Loucy (cell line): ENCODE measurements around the gene RPL5.

Experiments
- H2AFZ ChIP-seq: fragments of 200-600 bp; sonication (generic); 2 replicates; pipeline ENCODE4 v1.6.0; 2016; ENCODE audit warnings: antibody characterized with exemption, mild to moderate bottlenecking, low read length, moderate library complexity
- H3F3A ChIP-seq: fragments of 200-600 bp; 2 replicates; pipeline ENCODE4 v1.6.0; 2016; ENCODE audit warnings: antibody characterized with exemption, low read depth, mild to moderate bottlenecking
- H3K27me3 ChIP-seq: fragments of 200-600 bp; sonication (generic); 2 replicates; pipeline ENCODE4 v1.6.1; 2014; ENCODE audit warnings: low read length, mild to moderate bottlenecking; ENCODE audit not compliant: insufficient read depth, poor library complexity, severe bottlenecking
- H3K36me3 ChIP-seq: fragments of 200-600 bp; sonication (generic); 2 replicates; pipeline ENCODE4 v1.6.1; 2016; ENCODE audit warnings: low read length; ENCODE audit not compliant: insufficient read depth
- H3K4me1 ChIP-seq: fragments of 200-600 bp; sonication (generic); 2 replicates; pipeline ENCODE4 v1.5.1; 2014; ENCODE audit warnings: low read length, mild to moderate bottlenecking; ENCODE audit not compliant: insufficient read depth, poor library complexity, severe bottlenecking
- H3K4me2 ChIP-seq: fragments of 200-600 bp; sonication (generic); 2 replicates; pipeline ENCODE4 v1.6.0; 2014; ENCODE audit warnings: antibody characterized with exemption, low read length, low read depth, mild to moderate bottlenecking; ENCODE audit not compliant: poor library complexity, severe bottlenecking
- H3K4me3 ChIP-seq: fragments of 200-600 bp; sonication (generic); 2 replicates; pipeline ENCODE4 v1.5.1; 2014; ENCODE audit warnings: low read length, mild to moderate bottlenecking, mixed read lengths; ENCODE audit not compliant: poor library complexity, severe bottlenecking
- H3K79me2 ChIP-seq: fragments of 200-600 bp; sonication (generic); 2 replicates; pipeline ENCODE4 v1.6.1; 2014; ENCODE audit warnings: low read length; ENCODE audit not compliant: insufficient read depth
- H3K9ac ChIP-seq: fragments of 200-600 bp; sonication (generic); 2 replicates; pipeline ENCODE4 v1.6.0; 2014; ENCODE audit warnings: mild to moderate bottlenecking, low read depth, low read length, moderate library complexity; ENCODE audit not compliant: poor library complexity, severe bottlenecking
- H3K9me2 ChIP-seq: fragments of 200-600 bp; sonication (generic); replicated peaks from 2 replicates; pipeline ENCODE4 v1.6.1; 2016; ENCODE audit warnings: low read depth, low read length, mixed read lengths
- H3K9me3 ChIP-seq: fragments of 200-600 bp; sonication (generic); 2 replicates; pipeline ENCODE4 v1.6.1; 2014; ENCODE audit warnings: mild to moderate bottlenecking, antibody characterized with exemption, low read length, low read depth; ENCODE audit not compliant: insufficient read depth
- H4K20me1 ChIP-seq: fragments of 200-600 bp; sonication (generic); 2 replicates; pipeline ENCODE4 v1.6.0; 2014; ENCODE audit warnings: antibody characterized with exemption, low read length, mild to moderate bottlenecking; ENCODE audit not compliant: insufficient read depth, poor library complexity, severe bottlenecking
- EZH2phosphoT487 ChIP-seq: fragments of 200-600 bp; IDR thresholded peaks from 2 replicates; pipeline ENCODE4 v1.6.1; 2018; ENCODE audit warnings: antibody characterized with exemption, mild to moderate bottlenecking, moderate library complexity, borderline replicate concordance
- TF ChIP-seq, protein P1 (sequence below): fragments of 200-600 bp; sonication (generic); conservative IDR thresholded peaks from 2 replicates; pipeline ENCODE4 v1.5.1; 2014; ENCODE audit warnings: mild to moderate bottlenecking, antibody characterized with exemption, low read length

Gene RPL5

DNA sequence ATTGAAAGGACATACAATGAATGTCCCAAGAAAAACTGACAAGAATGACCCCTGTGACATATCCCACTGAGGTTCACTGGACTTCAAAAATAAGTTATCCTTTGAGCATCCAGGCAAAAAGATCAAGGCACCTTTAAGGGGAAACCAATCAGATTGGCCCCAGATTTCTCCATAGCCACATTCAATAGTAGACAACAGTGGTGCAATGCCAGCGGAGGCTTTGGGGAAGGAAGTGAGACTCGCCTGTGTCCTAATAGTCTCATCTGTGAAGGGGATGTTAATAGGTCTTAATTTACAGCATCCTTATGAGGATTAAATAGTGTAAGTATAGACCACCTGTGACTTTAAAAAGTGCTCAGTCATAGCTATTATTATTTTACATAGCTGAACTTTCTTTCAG lies 21.5 kb downstream of the RPL5 start:
- Histone ChIP-seq H3K9me3 (no peaks in the 10 kb centered on the region), H3F3A (no peaks in the 10 kb centered on the region), H2AFZ (no peak overlapping the region), H3K79me2 (no peaks in the 10 kb centered on the region), H3K4me1 (peaks cover 3% of the 10 kb centered on the region), H4K20me1 (no peaks in the 10 kb centered on the region), H3K4me3 (no peak overlapping the region), H3K4me2 (no peak overlapping the region), H3K9me2 (no peaks in the 10 kb centered on the region), H3K9ac (no peak overlapping the region), H3K36me3 (no peaks in the 10 kb centered on the region), H3K27me3 (no peaks in the 10 kb centered on the region)
- no peak for TF ChIP-seq EZH2phosphoT487
- TF ChIP-seq, protein P1, sequence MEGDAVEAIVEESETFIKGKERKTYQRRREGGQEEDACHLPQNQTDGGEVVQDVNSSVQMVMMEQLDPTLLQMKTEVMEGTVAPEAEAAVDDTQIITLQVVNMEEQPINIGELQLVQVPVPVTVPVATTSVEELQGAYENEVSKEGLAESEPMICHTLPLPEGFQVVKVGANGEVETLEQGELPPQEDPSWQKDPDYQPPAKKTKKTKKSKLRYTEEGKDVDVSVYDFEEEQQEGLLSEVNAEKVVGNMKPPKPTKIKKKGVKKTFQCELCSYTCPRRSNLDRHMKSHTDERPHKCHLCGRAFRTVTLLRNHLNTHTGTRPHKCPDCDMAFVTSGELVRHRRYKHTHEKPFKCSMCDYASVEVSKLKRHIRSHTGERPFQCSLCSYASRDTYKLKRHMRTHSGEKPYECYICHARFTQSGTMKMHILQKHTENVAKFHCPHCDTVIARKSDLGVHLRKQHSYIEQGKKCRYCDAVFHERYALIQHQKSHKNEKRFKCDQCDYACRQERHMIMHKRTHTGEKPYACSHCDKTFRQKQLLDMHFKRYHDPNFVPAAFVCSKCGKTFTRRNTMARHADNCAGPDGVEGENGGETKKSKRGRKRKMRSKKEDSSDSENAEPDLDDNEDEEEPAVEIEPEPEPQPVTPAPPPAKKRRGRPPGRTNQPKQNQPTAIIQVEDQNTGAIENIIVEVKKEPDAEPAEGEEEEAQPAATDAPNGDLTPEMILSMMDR, result no peak

GRCh38 chr1:92854101-92854785 lies 22.4 kb downstream of the RPL5 start:
- Histone ChIP-seq H3K79me2 (no peaks in the 10 kb centered on the region), H3K9ac (no peak overlapping the region), H2AFZ (no peak overlapping the region), H3F3A (no peaks in the 10 kb centered on the region), H3K4me3 (no peak overlapping the region), H3K9me2 (no peaks in the 10 kb centered on the region), H3K36me3 (no peaks in the 10 kb centered on the region), H3K4me2 (no peak overlapping the region), H4K20me1 (no peaks in the 10 kb centered on the region), H3K27me3 (no peaks in the 10 kb centered on the region), H3K9me3 (no peaks in the 10 kb centered on the region), H3K4me1 (peaks cover 6% of the 10 kb centered on the region)
- TF ChIP-seq, protein P1, result no peak
- no peak for TF ChIP-seq EZH2phosphoT487

DNA sequence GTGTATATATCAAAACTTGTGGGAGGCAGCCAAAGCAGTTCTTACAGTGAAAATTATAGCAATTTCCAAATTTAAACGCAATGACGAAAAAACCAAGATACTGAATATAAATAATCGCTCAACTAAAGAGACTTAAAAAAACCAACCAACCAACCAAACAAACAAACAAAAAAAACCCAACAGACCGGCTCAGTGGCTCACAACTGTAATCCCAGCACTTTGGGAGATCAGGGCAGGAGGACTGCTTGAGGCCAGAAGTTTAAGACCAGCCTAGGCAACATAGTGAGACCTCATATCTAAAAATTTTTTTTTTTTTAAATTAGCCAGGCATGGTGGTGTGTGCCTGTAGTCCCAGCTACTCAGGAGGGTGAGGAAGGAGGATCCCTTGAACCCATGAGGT lies 23.4 kb downstream of the RPL5 start:
- no peaks in the 10 kb centered on the region for H3K79me2 ChIP-seq
- no peak overlapping the region for H3K4me3 ChIP-seq
- H3K4me1 ChIP-seq, result peaks cover 8% of the 10 kb centered on the region
- no peaks in the 10 kb centered on the region for H4K20me1 ChIP-seq
- TF ChIP-seq, protein P1, result no peak
- no peak for TF ChIP-seq EZH2phosphoT487
- H3K4me2 ChIP-seq, result no peak overlapping the region
- H3K27me3 ChIP-seq, result no peaks in the 10 kb centered on the region
- H3K9me3 ChIP-seq, result no peaks in the 10 kb centered on the region
- H3K9me2 ChIP-seq, result no peaks in the 10 kb centered on the region
- H3K36me3 ChIP-seq, result no peaks in the 10 kb centered on the region
- H3K9ac ChIP-seq, result no peak overlapping the region
- H3F3A ChIP-seq, result no peaks in the 10 kb centered on the region
- no peak overlapping the region for H2AFZ ChIP-seq
